Ureter (tissue), 1 donor: Measurements from ENCODE around the gene RNGTT. TPM values are rescaled to one million over a fixed set of nuclear protein-coding genes. Genes with fewer than 3 reads are reported as not detected.
"Not testable (repeated sequence)": the region's sequence is repeated elsewhere in the genome, so short reads cannot be mapped to it uniquely, and the experiment has no call there.

Experiments used
- DNase-seq: peaks from one replicate; pipeline ENCODE4 v3.0.0-alpha.2; 2020; ENCODE audit warnings: low spot score
- total RNA-seq: library from RNA; stranded (reverse); gene quantifications from one replicate; pipeline ENCODE4 v1.2.4, GENCODE V29; 2023
- donor health status: DM: yes; HTN: yes; CAD: no.

Gene RNGTT
- 14.9 TPM for total RNA-seq

- DNase-seq = peak; percentile 99
Observed at GRCh38 chr6:88963139-88964090, at the start of gene RNGTT. RNGTT (minus strand) TSS chr6:88963618; CDS start chr6:88963409, 209 bp downstream.

DNA sequence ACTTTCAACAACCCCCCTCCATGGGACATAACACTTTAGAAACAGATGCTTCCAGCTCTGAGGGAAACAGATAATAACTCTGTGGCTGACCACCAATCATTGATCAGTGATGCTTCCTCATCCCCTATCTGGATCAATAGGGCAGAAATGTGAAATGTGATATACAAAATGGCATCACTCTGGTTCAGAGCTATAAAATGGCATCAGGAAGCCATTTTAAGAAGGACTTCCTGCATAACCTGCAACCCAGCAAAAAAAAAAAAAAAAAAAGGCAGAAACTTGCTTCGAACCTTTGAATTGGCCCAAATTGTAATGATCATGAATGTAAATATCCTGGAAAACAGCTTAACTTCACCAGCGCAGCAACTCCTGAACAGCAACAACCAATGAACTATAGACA, 48.0 kb upstream of the RNGTT start:
- DNase-seq = no peak

GRCh38 chr6:89010825-89011224, 47.4 kb upstream of the RNGTT start:
- no peak for DNase-seq

GRCh38 chr6:89009624-89010059, 46.2 kb upstream of the RNGTT start:
- no peak for DNase-seq

DNA sequence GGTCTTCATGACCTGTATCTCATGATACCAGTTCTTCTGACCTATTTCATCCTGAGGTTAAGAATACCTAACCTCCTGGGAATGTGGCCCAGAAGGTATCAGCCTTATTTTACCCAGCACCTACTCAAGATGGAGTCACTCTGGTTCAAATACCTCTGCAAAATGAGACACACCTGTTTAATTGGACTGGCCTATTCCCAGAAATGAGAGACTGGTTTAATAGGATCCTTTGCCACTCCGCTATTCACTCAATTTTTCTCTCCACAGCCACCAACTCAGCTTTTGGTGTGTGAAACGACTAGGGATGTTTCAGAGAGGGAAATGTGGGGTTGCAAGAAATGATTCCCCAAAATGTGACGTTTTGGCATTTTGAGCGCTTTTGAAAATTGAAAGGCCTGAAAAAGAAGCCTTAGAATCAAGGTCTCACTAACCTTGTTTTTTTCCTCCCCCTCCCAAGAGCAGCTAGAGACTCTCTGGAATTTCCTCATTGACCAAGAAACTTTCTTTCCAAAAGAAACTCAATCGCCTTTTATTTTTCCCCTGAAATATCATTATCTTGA, 45.5 kb upstream of the RNGTT start:
- no peak for DNase-seq

DNA sequence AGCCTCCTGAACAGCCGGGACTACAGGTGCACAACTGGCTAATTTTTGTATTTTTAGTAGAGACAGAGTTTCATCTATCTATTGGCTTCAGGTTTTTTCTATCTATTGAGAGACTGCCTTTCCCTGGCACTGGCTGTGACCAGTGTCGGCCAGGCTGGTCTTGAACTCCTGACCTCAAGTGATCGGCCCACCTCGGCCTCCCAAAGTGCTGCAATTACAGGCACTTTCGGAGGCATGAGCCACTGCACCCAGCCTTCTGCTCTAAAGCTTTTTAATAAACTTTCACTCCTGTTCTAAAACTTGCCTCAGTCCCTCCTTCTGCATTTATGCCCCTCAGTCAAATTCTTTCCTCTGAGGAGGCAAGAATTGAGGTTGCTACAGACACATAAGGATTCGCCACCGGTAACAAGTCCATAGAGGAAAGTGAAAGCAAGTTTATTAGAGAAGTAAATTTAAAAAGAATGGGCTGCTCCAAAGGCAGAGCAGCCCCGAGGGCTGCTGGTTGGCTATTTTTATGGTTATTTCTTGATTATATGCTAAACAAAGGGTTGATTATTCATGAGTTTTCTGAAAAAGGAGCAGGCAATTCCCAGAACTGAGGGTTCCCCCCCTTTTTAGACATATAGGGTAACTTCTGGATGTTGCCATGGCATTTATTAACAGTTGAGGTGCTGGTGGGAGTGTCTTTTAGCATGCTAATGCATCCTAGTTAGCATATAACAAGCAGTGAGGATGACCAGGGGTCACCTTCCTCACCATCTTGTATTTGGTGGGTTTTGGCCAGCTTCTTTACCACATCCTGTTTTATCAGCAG, 44.8 kb upstream of the RNGTT start:
- no peak for DNase-seq

- DNase-seq = no peak
Observed at GRCh38 chr6:89007209-89008000, 44.0 kb upstream of the RNGTT start.

- no peak for DNase-seq
Observed at GRCh38 chr6:89002523-89002922, 39.1 kb upstream of the RNGTT start.

GRCh38 chr6:88997327-88997726, 33.9 kb upstream of the RNGTT start:
- DNase-seq = no peak

DNA sequence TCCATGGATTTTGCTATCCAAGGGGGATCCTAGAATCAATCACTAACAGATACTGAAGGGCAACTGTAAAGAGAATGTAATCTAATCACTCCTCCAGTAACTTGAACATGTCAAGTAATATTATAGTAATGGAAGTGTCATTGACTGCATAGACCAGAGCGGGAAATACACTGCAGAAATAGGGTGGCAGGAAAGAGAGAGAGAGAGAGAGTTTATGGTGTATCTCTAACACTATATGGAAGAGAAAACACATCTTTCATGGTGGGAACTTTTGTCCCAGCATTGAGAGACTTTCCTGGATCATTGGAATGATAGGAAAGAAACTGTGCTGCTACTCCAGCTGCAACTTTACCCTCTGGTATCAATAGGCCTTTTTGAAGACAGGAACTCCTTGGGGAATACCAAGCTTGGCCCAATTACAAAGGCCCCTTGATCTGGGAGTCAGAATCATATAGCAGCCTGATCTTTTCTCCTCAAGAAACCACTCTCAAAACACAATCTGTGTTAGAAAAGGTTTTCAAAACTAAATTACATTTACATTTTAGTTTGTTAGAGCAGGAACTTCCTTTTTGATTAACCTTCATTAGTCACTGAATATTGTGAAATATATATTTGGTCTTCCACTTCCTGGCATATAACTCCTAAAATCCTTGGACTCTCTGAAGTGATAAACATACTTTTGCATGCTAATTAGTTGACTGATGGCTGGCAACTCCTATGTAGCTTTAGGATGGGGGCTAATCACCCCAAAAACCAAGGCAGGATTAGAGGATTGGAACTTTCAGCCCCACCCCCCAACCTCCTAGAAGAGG, 29.5 kb upstream of the RNGTT start:
- no peak for DNase-seq

DNA sequence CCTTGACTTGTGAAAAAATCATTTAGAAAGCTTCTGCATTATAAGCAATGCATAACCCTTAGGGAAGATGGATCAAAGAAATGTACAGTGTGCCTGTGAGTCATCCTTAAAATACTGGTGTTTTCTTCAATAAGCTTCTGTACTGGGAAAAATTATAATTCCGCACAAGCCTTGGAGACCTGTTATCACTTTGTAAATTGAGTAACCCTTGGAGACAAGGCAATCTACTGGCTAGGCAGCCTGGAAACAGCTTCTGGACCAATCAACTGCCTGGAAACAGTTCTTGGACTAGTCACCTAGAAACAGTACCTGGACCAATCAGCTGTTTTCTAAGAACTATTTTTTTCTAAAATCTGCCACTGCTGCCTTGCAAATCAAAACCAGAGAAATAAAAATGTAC, 25.8 kb upstream of the RNGTT start:
- no peak for DNase-seq

GRCh38 chr6:88987922-88988321, 24.5 kb upstream of the RNGTT start:
- no peak for DNase-seq

DNA sequence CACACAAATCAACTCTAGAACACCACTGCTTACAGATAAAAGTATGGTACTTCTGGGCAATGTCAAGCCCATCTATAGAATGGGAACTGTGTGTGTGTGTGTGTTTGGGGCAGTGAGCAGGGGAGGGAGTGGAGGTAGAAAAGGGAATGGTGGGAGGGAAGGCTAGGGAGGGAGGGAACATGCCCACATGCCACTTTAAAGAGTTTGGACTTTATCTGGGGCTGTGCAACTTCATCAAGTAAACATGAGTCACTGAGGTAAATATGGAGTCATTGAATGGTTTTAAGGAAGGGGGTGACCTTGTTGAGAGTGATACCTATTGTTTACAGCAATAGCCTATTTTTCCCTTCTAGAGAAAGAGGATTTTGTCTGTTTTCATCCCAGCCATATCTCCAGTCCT, 22.5 kb upstream of the RNGTT start:
- DNase-seq = no peak

DNA sequence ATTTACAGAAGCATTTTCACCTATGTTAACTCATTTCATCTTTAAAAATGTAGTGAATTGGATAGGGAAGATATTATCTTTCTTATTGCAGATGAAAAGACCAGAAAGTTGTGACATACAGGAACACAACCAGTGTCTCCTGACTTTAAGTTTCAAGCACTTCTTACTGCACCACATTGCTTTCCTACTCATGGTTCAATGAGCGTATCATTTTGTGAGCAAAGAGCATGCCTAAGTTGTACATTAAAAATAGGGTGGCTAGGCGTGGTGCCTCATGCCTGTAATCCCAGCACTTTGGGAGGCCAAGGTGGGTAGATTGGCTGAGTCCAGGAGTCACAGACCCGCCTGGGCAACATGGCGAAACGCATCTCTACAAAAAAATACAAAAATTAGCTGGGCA, 21.2 kb upstream of the RNGTT start:
- DNase-seq = no peak

GRCh38 chr6:88984152-88984551, 20.7 kb upstream of the RNGTT start:
- DNase-seq = no peak

- DNase-seq = no peak
Observed at GRCh38 chr6:88983532-88983931, 20.1 kb upstream of the RNGTT start.

DNA sequence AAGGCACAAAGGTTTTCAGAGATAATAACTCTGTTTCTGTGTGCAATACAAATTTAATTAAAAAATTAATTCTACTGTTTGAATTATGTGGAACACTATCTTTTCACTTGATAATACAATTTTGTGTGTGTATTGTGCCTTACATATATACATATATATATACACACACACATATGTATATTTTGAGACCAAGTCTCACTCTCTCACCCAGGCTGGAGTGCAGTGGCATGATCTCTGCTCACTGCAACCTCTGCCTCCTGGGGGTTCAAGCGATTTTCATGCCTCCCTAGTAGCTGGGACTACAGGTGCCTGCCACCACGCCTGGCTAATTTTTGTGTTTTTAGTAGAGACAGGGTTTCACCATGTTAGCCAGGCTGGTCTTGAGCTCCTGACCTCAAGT, 19.7 kb upstream of the RNGTT start:
- not testable (repeated sequence) for DNase-seq

- DNase-seq = peak; percentile 58
Observed at GRCh38 chr6:88982720-88983119, 19.3 kb upstream of the RNGTT start.

DNA sequence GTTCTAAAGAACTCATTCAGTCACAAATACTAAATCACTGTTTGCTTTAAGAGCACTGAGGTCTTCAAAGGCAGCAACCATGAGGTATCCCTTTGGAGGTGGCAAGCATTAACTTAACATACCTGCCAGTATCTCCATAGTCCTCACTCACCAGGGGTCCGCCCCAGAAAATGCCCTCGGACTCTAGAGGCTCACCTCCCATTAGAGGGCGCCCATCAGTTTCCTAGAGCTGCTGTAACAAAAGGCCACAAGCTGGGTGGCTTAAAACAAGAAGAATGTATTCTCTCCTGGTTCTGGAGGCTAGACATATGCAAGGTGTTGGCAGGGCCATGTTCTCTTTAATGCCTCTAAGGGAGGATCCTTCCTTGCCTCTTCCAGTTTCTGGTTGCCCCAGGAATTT, 12.0 kb upstream of the RNGTT start:
- no peak for DNase-seq

DNA sequence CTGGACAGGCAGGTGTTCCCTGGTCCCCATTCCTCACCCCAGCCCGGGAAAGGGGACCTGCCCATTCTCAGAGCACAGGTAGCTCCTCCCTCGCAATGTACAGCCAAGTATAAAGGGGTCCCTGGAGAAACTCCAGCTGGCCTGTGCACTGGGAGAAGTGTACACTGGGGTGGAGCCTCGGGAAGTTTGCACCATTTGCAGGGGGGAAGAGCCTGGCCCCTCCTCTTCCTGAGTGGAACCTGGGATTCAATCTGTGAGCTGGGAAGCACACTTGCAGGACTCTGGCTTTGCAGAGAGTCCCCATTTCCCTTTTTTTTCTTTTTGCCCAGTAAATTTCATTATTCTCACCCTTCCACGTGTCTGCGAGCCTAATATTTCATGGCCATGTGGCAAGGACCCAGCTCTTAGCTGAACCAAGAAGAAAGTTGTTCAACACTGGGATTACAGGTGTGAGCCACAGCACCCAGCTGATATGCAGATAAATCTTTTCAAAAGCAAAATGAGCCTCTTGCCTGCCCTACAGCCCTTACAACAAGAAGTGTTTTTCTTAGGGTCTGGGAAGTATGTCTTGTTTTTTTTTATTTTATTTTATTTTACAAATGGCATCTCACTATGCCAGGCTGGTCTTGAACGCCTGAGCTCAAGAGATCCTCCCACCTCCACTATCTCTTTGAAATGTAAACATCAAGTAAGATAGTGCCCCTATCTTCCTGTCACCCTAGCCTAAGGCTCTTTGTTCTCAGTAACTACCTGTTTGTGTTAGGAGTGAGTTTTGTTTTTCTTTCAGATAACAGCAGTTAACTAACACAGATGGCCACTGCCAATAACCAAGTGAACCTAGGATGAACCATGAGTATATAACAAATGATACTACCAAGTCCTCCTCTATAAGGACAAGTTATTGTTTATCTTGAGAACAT, 9.3 kb upstream of the RNGTT start:
- no peak for DNase-seq
